Activated naive CD4-positive, alpha-beta T cell treated with anti-CD3 and anti-CD28 coated beads, Interleukin-2, amount 10 ng/mL, durations not matched to agents 7 days and 5 days (primary cell): ENCODE measurements around the gene BRME1.
A peak's percentile ranks its signal among the peaks of the same experiment; 100 is the strongest.
"Not testable (repeated sequence)": the region's sequence is repeated elsewhere in the genome, so short reads cannot be mapped to it uniquely, and the experiment has no call there.

Source experiments
- CTCF ChIA-PET: fragments of 350-600 bp; sonication (Branson Sonifier 250); formaldehyde crosslinking; loops from one replicate; lab custom pipeline; 2021; ENCODE audit warnings: antibody characterized with exemption; lab: Charles Lee
- DNase-seq: peaks from one replicate; pipeline ENCODE4 v3.0.0-alpha.2; 2020
- H3K27ac Mint-ChIP-seq: one replicate; pipeline ENCODE4 v1.8.0; 2021; ENCODE audit warnings: mild to moderate bottlenecking, moderate library complexity, mixed read lengths
- H3K27me3 Mint-ChIP-seq: one replicate; pipeline ENCODE4 v1.8.0; 2021; ENCODE audit warnings: mild to moderate bottlenecking, mixed read lengths
- H3K36me3 Mint-ChIP-seq: one replicate; pipeline ENCODE4 v1.8.0; 2021; ENCODE audit warnings: mixed read lengths
- H3K4me1 Mint-ChIP-seq: one replicate; pipeline ENCODE4 v1.8.0; 2021; ENCODE audit warnings: mixed read lengths
- H3K4me3 Mint-ChIP-seq: one replicate; pipeline ENCODE4 v1.8.0; 2021; ENCODE audit warnings: mild to moderate bottlenecking, moderate library complexity, mixed read lengths
- H3K9me3 Mint-ChIP-seq: one replicate; pipeline ENCODE4 v1.8.0; 2021; ENCODE audit warnings: mixed read lengths

The BRME1 gene

GRCh38 chr19:13864046-13864666 is 41.8 kb downstream of the BRME1 start:
- Mint-ChIP-seq H3K27ac (no peak overlapping the region), H3K4me1 (peaks cover 45% of the 10 kb centered on the region)

GRCh38 chr19:13861714-13862531 is 44.0 kb downstream of the BRME1 start:
- Mint-ChIP-seq H3K27me3 (peaks cover 58% of the 10 kb centered on the region), H3K4me1 (peaks cover 45% of the 10 kb centered on the region), H3K9me3 (no peaks in the 10 kb centered on the region)

More at GRCh38 chr19:13864046-13864666, 41.8 kb downstream of the BRME1 start:
- peaks cover 2% of the 10 kb centered on the region for H3K36me3 Mint-ChIP-seq
- H3K4me3 Mint-ChIP-seq = peak overlapping the region; percentile 61
- H3K27me3 Mint-ChIP-seq = peaks cover 80% of the 10 kb centered on the region
- CTCF ChIA-PET = interaction anchor here (0.5 to 5.2 kb wide), 7 partner anchors 28 to 1382 kb away, joined by 3 to 150 read pairs (median 4); no protein-coding TSS in a partner anchor
- DNase-seq = no peak
- no peaks in the 10 kb centered on the region for H3K9me3 Mint-ChIP-seq

GRCh38 chr19:13861392-13861713 is 44.6 kb downstream of the BRME1 start:
- H3K4me3 Mint-ChIP-seq = peak overlapping the region; percentile 82
- CTCF ChIA-PET = interaction anchor here (0.9 to 5.2 kb wide), 11 partner anchors 8 to 271 kb away, joined by 3 to 150 read pairs (median 8); partner anchors contain the start of genes C19orf53 and ZSWIM4
- DNase-seq = no peak

More at GRCh38 chr19:13861714-13862531, 44.0 kb downstream of the BRME1 start:
- H3K27ac Mint-ChIP-seq = peak overlapping the region; percentile 85
- H3K4me3 Mint-ChIP-seq = peak overlapping the region; percentile 82
- H3K36me3 Mint-ChIP-seq = peaks cover 2% of the 10 kb centered on the region
- peak; percentile 91 for DNase-seq
- CTCF ChIA-PET = interaction anchor here (0.7 to 5.2 kb wide), 26 partner anchors 9 to 272 kb away, joined by 3 to 150 read pairs (median 5); partner anchors contain the start of genes C19orf53, MRI1 and ZSWIM4

GRCh38 chr19:13860679-13861391 is 45.1 kb downstream of the BRME1 start:
- Mint-ChIP-seq H3K36me3 (no peaks in the 10 kb centered on the region), H3K27me3 (peaks cover 47% of the 10 kb centered on the region), H3K4me3 (peak overlapping the region; percentile 82), H3K27ac (no peak overlapping the region), H3K4me1 (peaks cover 39% of the 10 kb centered on the region), H3K9me3 (no peaks in the 10 kb centered on the region)
- CTCF ChIA-PET = interaction anchor here (0.9 to 5.2 kb wide), 11 partner anchors 8 to 87 kb away, joined by 3 to 150 read pairs (median 8); partner anchors contain the start of genes C19orf53 and ZSWIM4
- DNase-seq = no peak

More at GRCh38 chr19:13861392-13861713, 44.6 kb downstream of the BRME1 start:
- H3K9me3 Mint-ChIP-seq = no peaks in the 10 kb centered on the region
- H3K27me3 Mint-ChIP-seq = peaks cover 52% of the 10 kb centered on the region
- H3K27ac Mint-ChIP-seq = peak overlapping the region; percentile 85
- H3K36me3 Mint-ChIP-seq = peaks cover 2% of the 10 kb centered on the region
- H3K4me1 Mint-ChIP-seq = peaks cover 41% of the 10 kb centered on the region

- H3K4me3 Mint-ChIP-seq = no peak overlapping the region
- DNase-seq = no peak
- no peak overlapping the region for H3K27ac Mint-ChIP-seq
- no peaks in the 10 kb centered on the region for H3K9me3 Mint-ChIP-seq
- CTCF ChIA-PET = interaction anchor here (0.9 to 1.7 kb wide), 3 partner anchors 71 to 85 kb away, joined by 3 to 4 read pairs (median 3); no protein-coding TSS in a partner anchor
- H3K36me3 Mint-ChIP-seq = no peaks in the 10 kb centered on the region
- peaks cover 36% of the 10 kb centered on the region for H3K27me3 Mint-ChIP-seq
- H3K4me1 Mint-ChIP-seq = peaks cover 41% of the 10 kb centered on the region
Observed at GRCh38 chr19:13859361-13859880, 46.5 kb downstream of the BRME1 start.

GRCh38 chr19:13856497-13856896 is 49.4 kb downstream of the BRME1 start:
- H3K36me3 Mint-ChIP-seq = no peaks in the 10 kb centered on the region
- no peak overlapping the region for H3K27ac Mint-ChIP-seq
- DNase-seq = no peak
- H3K9me3 Mint-ChIP-seq = no peaks in the 10 kb centered on the region
- H3K4me3 Mint-ChIP-seq = no peak overlapping the region
- H3K27me3 Mint-ChIP-seq = peaks cover 9% of the 10 kb centered on the region
- CTCF ChIA-PET = interaction anchor here (0.7 to 1.4 kb wide), 2 partner anchors 72 to 73 kb away, joined by 3 to 5 read pairs; no protein-coding TSS in a partner anchor
- H3K4me1 Mint-ChIP-seq = peaks cover 23% of the 10 kb centered on the region

- CTCF ChIA-PET = interaction anchor here (1.1 to 2.0 kb wide), 2 partner anchors 10 to 11 kb away, joined by 3 to 6 read pairs; no protein-coding TSS in a partner anchor
- Mint-ChIP-seq H3K4me1 (peaks cover 34% of the 10 kb centered on the region), H3K27me3 (peaks cover 24% of the 10 kb centered on the region)
- DNase-seq, H3K9me3 Mint-ChIP-seq, H3K4me3 Mint-ChIP-seq, H3K27ac Mint-ChIP-seq, H3K36me3 Mint-ChIP-seq: not testable (repeated sequence)
Observed at GRCh38 chr19:13852171-13852707, 53.7 kb downstream of the BRME1 start.

- H3K4me3 Mint-ChIP-seq, H3K27ac Mint-ChIP-seq, H3K9me3 Mint-ChIP-seq, DNase-seq, H3K36me3 Mint-ChIP-seq, CTCF ChIA-PET: not testable (repeated sequence)
- peaks cover 24% of the 10 kb centered on the region for H3K27me3 Mint-ChIP-seq
- peaks cover 36% of the 10 kb centered on the region for H3K4me1 Mint-ChIP-seq
Observed at GRCh38 chr19:13851734-13852114, 54.2 kb downstream of the BRME1 start.

GRCh38 chr19:13850910-13851733 is 54.8 kb downstream of the BRME1 start:
- CTCF ChIA-PET = no interaction called here
- Mint-ChIP-seq H3K27me3 (peaks cover 24% of the 10 kb centered on the region), H3K27ac (peak overlapping the region; percentile 72), H3K4me1 (peaks cover 42% of the 10 kb centered on the region), H3K9me3 (no peaks in the 10 kb centered on the region), H3K4me3 (peak overlapping the region; percentile 33), H3K36me3 (no peaks in the 10 kb centered on the region)
- DNase-seq = peak; percentile 37

GRCh38 chr19:13849991-13850909 is 55.7 kb downstream of the BRME1 start:
- no peaks in the 10 kb centered on the region for H3K36me3 Mint-ChIP-seq
- H3K27ac Mint-ChIP-seq = peak overlapping the region; percentile 72
- H3K27me3 Mint-ChIP-seq = peaks cover 23% of the 10 kb centered on the region
- DNase-seq = peak; percentile 71
- peak overlapping the region; percentile 33 for H3K4me3 Mint-ChIP-seq
- peaks cover 45% of the 10 kb centered on the region for H3K4me1 Mint-ChIP-seq
- no peaks in the 10 kb centered on the region for H3K9me3 Mint-ChIP-seq
- CTCF ChIA-PET = interaction anchor here (1.0 to 1.3 kb wide), 2 partner anchors 11 to 13 kb away, joined by 4 to 5 read pairs; no protein-coding TSS in a partner anchor

GRCh38 chr19:13848798-13849676 is 56.9 kb downstream of the BRME1 start:
- DNase-seq = no peak
- CTCF ChIA-PET = interaction anchor here (1.0 to 1.3 kb wide), 2 partner anchors 12 kb away, joined by 4 to 5 read pairs; no protein-coding TSS in a partner anchor
- Mint-ChIP-seq H3K27me3 (peaks cover 21% of the 10 kb centered on the region), H3K4me3 (peak overlapping the region; percentile 3), H3K36me3 (no peaks in the 10 kb centered on the region), H3K27ac (no peak overlapping the region), H3K4me1 (peaks cover 55% of the 10 kb centered on the region), H3K9me3 (no peaks in the 10 kb centered on the region)
